Kidney tubule cell (primary cell): ENCODE measurements around the gene PDAP1.

ENCODE experiments used
- DNase-seq: peaks from one replicate; pipeline ENCODE4 v3.0.0-alpha.2; 2018; ENCODE audit warnings: low spot score

The PDAP1 gene

DNA sequence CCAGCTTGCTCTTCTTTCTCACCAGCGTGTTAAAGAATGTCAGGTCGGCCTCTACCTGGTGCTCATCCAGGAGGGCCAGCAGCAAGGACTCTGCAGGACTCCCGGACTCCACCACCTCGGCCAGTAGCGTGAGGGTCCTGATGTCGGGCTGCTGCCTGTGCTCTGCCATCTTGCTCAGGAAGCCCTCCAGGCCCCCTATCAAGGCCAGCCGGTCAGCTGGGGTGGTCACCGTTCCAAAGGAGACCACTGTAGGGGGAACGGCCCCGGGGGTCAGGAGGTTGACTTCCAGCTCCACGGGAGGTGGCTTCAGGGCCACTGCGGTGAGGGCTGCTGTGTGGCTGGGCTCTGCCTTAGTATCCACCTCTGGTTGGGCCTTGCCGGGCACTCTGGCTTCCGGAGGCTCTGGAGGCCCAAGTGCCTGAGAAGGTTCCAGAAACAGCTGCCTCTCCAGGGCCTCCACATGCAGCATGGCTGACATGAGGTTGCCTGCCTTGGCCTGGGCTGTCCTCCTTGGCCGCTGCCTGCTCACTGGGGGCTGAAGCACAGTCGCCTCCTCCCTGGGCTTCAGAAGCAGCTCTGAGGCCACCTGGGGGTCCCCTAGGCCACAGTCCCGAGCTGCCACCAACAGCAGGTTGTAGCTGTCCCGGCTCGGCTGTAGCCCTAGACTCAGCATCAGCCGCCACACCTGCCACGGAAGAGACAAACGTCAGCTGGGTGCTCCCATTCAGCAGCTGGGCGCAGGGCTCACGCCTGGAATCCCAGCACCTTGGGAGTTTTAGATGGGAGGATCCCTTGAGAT lies 16.7 kb upstream of the PDAP1 start:
- DNase-seq: no peak

DNA sequence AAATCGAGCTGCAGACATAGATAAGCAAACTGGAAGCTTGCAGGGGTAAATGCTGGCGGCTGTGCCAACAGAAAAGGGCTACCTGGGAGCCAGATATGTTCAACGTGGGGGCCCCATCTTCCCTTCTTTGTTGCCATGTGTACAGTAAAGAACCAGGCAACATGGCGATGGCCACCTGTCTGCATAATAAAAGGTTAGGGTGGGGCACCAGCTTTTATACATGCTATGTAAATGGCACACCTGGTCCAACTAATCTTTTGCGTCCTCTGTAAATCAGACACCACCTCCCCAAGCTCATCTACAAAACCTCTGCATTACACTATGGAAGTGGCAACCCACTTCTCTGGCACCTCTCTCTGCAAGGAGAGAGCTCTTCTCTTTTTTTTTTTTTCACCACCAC lies 14.2 kb upstream of the PDAP1 start:
- DNase-seq: no peak

DNA sequence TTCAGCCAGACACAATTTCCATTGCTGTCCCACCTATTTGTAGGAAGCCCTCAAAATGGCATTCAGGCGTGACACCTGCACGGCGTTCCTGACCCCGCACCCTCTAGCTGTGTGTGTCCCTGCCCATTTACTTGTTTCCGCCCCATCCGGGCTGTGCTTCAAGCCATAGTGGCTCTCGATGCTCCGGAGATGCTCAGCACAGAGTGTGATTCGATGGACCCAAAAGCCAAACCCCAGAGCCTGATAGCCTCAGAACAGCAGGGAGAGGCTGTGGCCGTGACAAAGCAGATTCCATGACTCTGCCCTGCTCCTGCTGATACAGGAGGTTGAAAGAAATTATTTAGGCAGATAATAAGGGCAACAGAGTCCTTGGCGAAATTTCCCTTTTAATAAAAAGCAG lies 13.8 kb upstream of the PDAP1 start:
- no peak for DNase-seq

DNA sequence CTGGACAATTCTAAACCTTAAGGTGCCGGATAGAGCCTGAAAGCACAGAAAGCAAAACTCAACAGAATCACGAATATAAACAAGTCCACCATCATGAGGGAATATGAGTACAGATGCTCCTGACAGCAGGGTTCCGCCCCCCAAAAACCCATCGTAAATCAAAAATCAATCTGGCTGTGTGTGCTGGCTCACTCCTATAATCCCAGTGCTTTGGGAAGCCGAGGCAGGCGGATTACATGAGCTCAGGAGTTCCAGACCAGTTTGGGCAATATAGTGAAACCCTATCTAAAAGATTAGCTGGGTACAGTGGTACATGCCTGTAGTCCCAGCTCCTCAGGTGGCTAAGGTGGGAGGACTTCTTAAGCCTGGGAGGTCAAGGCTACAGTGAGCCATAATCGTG lies 12.6 kb upstream of the PDAP1 start:
- DNase-seq: no peak

DNA sequence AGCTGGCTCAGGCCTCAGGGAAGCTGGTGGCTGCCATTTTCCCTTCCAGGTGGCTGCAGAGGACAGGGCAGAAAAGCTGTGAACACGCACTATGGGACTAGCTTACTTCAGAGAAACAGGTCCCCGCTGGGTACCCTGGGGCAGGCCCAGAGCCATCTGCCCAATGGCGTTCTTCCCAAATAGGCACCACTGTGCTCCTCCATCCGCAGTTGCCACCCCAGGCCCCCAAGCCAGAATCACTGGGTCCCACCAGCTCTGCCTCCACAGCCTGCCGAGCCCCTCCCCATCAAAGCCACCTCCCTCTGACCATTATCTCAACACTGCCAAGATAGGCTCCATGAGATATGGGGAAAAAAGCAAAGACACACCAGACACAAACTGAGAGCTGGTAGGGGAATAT lies 11.8 kb upstream of the PDAP1 start:
- no peak for DNase-seq

DNA sequence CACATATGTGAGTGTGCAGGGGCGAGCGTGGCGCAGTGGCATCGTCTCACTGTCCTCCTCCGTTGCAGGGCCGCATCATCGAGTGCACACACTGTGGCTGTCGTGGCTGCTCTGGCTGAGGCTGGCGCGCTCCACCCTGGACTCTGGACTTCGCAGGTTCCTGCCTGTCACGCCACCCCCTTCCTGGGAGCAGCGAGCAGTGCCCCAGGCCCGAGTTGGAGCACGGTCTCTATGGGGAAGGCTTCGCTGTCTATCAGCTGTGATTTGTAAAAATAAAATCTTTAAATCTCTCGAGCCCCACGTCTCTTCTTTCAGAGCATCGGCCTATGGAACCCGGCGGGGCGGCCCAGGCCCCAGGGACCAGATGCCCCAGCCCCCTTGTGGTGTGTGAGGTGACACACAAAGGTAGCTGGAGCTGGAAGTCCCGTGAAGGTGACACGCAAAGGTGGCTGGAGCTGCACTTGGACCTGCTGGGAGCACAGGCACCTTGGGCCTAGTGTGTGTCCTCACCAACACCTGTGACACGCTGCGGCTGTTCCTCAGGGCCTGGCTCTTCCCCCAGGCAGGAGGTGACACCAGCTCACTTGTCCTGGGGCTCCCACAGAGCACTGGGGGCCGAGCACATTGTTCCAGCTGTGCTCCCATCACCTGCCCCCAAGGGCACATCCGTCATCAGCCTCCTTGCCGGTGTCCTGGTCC lies 11.1 kb upstream of the PDAP1 start:
- no peak for DNase-seq

DNA sequence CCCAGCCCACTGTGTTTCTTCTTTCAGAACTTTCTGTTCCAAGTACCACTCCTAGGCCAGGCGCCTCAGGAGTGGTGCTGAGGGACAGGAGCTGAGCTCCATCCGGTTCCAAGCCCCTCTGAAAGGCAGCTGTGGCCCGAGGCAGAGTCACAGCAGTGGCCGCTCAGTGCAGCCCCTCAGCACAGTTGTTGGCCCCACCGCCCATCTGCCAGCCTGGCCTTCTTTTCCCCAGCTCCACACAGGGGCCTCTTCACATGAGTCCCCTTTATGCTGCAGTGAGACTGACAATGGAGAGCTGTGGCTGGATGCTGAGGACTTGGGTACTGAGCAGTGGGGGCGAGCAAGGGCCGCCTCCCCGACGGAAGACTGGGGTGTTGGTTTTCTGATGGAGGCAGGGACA lies 9.9 kb upstream of the PDAP1 start:
- no peak for DNase-seq

DNA sequence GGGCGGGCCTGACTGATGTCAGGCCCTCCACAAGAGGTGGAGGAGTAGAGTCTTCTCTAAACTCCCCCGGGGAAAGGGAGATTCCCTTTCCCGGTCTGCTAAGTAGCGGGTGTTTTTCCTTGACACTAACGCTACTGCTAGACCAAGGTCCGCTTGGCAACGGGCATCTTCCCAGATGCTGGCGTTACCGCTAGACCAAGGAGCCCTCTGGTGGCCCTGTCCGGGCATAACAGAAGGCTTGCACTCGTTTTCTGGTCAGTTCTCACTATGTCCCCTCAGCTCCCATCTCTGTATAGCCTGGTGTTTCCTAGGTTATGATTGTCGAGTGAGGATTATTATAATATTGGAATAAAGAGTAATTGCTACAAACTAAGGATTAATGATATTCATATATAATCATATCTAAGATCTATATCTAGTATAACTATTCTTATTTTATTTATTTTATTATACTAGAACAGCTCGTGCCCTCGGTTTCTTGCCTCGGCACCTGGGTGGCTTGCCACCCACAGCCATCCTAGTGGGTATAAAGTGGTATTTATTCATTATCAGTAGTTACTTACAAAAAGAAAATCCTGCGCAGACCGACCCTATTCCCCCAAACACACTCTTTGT lies 7.2 kb upstream of the PDAP1 start:
- peak; percentile 65 for DNase-seq

DNA sequence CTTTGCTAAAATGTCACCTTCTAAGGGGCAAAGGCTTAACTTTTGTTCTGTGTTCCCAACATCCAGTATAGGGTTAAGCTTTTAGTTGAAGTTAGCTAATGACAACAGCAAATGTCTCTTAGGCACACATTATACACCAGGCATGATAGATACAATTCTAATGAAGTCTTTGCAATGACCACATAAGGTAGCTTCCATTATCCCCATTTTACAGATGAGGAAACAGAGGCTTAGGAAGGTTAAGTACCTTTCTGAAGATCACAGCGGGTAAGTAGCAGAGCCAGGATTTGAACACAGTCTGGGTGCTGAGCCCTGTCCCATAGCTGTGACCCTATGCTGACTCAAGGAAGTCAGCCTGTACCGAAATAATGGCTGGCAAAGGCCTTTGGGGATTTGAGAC lies 2.2 kb upstream of the PDAP1 start:
- no peak for DNase-seq

DNA sequence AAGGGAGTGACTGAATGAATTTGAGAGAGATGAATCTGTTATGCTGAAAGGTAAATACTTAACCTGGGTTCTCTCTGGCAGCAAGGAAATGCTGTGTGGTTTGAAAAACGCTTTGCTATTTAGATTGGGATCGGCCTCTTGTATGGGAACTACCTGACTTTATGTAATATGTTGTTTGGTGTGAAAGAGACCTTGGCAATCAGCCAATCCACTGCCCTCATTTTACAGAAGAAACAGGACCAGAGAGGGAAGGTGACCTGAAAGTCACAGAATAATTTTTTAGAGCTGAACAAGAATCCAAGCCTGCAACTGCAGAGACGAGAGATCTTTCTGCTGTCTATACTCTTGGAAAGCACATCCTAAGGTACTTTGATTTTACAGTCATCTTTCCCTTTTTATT lies 1.4 kb upstream of the PDAP1 start:
- peak; percentile 28 for DNase-seq

DNA sequence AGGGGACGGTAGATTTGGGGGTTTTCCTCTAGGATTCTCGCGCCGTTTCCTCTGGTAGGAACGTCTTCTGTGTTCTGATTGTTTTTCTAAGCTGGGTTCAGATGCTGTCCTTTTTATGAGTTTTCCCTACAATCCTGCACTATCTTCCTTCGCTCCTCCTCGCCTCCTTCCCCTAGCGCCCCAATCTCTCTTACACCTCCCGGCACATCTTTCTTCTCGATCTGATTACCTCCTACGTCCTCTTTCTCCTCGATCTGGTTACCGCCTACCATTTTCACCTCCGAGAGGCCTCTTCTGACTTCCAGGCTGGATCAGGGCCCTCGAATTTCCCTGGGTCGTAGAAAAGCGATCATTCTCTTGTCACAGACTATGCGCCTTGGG lies 785 bp upstream of the PDAP1 start:
- peak; percentile 27 for DNase-seq

DNA sequence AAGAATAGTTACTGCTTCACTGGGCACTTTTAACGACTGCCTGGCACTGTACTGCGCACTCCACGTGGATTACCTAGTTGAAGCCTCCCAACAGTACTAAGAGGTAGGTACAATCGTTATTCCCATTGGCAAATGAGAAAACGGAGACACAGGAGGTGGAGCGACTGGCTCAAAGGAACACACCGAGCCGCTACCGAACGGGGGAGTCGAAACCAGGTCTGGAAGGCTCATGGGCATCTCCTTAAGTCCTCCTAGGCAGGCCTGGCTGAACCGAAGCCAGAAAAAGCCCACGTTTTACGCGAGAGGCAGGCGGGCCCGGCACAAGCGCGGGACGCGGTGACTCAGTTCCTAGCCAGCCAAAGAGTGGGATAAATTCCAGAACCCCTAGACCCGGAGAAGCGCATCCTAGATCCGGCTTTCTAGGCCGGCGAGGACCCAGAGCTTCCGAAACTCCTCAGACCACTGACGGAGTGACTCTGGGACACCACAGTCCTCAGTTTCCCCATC lies 472 bp downstream of the PDAP1 start:
- peak; percentile 68 for DNase-seq

DNA sequence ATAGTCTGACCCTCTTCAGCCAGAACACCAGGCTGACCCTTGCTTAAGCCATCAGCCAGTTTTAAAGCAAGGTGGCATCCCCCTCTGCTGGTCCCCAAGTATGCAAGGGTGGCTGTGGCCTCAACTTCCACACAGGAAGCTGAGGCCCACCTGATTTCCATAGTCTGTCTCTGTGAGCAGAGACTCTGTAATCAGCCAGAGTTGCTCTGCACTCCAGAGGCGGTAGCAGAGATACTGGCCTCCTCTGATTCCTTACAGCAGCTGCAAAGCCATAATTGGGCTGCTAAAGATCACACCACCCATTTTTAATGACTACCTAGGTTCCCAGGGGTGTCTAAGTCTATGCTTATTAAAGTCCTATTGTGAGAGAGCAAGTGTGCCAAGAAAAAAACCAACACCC lies 1.8 kb downstream of the PDAP1 start:
- no peak for DNase-seq

DNA sequence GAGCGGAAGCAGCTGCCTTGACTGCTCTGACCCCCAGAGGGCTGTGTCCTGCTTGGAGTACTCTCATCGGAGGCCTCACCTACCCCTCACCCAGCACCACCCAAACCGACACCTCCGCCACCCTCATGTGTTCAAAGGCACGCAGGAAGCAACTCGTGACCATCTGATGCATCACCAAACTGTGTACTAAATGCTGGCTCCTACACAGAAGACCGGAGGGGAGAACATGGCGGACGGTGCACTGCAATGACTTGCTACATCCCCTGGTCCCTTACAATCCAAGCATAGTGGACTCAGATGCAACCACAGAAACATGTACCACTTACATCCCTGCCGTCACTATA lies 3.4 kb downstream of the PDAP1 start:
- DNase-seq: no peak

DNA sequence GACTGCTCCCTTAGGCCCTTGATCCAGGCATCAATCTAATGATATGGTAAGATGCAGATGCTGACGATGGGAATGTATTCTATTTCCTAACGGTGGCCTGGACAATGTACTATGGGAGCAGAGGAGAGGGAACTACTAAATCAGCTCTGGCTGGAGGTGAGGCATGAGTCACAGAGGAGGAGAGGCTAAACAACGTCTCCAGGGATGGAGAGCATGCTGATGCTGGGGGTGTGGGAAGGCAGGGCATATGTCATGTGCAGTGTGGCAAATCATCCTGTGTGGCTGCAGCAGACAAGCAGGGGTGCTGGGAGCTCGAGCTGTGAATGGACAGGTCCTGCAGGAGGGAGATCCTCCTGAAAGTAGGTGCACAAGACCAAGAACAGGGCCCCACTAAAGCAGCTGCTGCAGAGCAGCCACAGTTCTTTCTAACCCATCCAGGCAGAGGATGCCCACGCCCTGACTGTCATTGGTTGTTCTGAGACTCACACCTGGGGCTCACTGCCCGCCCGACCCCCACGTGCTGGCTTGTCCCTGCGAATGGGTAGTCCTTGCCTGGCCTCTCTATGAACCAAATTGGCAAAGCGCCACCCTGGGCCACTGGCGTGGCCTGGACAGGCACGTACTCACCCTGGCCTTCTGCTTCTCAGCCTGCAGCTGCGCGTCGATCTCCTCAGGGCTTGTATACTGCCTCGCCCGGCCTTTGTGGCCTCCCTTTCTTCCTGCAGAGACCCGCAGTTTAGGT lies 4.0 kb downstream of the PDAP1 start:
- peak; percentile 56 for DNase-seq

DNA sequence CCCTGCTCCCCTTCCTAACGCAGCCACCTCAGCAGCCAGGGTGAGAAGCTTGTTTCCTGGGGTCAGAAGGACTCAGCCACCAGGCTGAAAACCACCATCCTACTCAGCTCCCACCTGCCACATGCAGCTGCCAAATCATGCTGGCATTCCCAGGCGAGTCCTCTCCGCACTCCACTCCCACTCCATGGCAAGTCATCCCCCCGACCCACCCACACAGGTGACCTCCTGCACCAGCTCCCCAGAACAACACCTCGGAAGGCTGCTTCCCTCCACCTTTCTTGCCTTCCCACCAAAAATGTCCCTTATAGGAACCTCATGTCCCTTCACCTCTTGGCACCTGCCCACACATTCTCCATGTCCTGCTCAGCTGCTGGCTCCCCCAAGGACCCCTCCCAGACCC lies 4.6 kb downstream of the PDAP1 start:
- no peak for DNase-seq

DNA sequence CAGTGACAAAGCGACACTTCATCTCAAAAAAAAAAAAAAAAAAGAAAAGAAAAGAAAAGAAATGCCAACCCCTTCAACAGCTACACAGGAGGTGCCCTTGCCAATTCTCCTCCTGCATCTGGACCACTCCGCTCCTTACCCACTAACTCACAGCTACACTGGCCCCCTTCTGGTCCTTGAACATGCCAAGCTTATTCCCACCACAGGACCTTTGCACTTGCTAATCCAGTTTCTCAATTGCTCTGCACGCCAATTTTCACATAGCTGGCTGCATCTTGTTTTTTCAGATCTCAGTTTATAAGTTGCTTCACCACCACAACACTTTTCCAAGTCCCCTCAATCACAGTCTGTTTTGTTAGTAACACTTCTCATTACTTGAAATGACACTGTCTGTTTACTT lies 5.5 kb downstream of the PDAP1 start:
- DNase-seq: no peak

DNA sequence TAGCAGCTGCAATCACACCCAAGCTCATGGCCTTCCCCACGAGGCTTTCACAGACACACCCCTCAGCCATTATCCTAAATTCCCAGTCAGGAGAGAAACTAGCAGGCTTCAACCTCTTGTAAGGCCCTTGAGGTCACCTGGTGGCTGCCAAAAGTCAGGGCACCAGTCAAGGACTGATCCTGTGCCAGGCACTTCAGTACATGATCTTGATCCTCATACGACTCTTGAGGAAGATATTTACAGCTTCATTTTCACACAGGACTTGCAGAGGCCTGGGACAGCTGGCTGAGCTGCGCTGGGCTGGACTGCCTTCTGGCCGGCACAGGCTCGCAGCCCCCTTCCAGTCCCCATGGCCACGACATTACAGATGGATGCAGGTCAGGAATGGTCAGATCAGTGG lies 8.8 kb downstream of the PDAP1 start:
- DNase-seq: no peak

DNA sequence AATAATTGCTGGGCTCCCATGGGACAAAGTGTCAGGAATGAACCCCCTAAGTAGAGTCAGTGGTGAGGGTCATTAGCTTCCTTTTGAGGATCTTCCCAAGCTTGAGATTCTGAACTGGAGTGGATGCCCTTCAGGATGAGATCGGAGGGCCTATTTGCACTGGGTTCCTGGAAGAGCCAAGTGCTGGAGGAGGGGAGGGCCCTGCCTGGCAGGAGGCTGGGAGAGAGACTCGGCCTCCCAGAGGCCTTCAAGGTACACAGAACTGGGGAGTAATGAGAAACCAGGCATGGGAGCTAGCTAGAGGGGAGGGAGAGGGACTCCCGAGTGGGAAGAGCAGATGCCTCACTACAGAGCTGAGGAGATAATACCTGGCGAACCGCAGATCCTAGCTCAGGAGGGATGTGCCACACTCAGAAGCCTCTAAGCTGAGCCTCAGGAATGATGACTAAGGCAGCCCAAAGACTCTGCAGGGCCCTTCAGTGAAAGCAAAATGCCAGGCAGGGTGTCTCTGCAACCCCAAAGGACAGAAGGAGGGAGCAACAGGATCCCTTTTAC lies 9.4 kb downstream of the PDAP1 start:
- DNase-seq: peak; percentile 19

DNA sequence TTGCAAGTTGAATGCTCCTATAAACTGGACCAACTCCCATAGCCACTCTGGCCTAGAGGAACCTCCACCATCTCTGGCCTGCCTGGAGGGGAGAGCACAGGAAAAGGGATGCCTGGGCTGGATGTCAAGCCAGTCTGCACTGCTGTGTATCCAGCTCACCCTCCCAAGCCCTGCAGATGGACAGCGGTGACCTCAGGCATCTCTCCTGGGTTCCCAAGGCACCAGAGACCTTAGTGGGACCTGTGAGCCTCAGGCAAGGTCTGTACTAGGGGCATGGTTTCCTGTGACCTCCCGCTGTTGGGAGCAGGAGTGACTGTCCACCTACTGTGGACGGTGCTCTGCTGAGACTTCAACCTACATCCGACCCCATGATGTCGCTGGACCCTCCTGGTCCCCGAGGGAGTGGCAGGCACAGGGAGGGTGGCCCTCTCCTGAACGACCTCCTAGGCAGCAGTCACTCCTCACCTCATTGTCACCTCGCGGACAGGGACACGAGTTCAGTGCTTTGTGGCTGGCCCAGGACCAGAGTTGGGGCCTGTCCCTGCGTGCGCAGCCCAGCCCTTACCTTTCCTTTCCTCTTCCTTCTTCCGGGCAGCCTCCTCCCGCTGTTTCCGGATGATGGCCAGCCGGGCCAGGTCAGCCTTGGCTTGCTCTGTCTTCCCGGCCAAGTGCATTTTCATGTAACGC lies 11.0 kb downstream of the PDAP1 start:
- DNase-seq: no peak

DNA sequence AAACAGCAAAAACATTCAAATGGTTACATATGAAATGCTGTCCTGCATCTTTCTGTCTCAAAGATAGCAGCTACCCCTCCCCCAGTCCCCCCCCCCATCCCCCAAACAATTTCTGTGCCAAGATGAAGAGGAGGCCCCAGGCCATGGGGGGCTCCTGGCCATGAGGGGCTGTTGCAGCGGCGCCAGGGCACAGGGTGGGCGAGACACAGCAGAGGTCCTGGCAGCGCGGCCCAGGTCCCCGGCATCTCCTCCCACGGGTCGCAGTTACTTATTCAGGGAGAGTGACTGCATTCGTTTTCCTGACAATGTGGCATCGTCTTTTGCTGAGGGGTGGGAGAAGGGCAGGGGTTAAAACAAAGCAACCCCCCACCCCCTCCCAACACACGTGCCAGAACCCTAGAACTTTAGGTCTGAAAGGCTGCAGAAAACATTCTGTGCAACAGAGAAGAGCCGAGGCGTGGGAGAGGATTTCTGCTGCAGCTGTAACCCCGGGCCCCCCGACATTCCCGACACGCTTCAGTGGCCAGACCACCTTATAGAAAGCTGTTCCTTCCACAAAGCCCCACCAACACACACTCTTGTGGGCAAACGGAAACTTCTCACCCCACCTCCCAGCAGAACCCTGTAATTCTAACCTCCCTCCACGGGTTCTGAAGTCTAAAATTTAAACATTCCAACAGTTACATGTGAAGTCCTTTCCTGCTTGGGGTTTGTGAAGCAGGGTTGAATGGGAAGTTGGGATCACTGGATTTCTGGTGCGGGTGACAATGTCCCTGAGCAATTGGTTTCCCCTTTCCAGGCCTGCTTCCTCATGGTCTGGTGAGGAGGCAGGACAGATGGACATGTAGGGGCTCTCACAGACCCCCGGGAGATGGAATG lies 11.7 kb downstream of the PDAP1 start:
- no peak for DNase-seq
